Neuronal stem cell (in vitro differentiated cells): ENCODE data around the gene AGXT2.

Source experiments
- DNase-seq: peaks from one replicate; pipeline ENCODE4 v3.0.0-alpha.2; 2013; ENCODE audit warnings: low spot score
- H2AFZ ChIP-seq: one replicate; pipeline ENCODE4 v1.6.1; 2013; ENCODE audit warnings: mild to moderate bottlenecking, low read length, inconsistent platforms
- H2AK5ac ChIP-seq: 2 replicates; pipeline ENCODE4 v1.6.1; 2013; ENCODE audit warnings: low read depth, mild to moderate bottlenecking, inconsistent platforms, low read length, moderate library complexity, mixed read lengths
- H2BK120ac ChIP-seq: 2 replicates; pipeline ENCODE4 v1.6.1; 2013; ENCODE audit warnings: low read depth, mild to moderate bottlenecking, inconsistent platforms, low read length, moderate library complexity, mixed read lengths
- H2BK12ac ChIP-seq: one replicate; pipeline ENCODE4 v1.6.1; 2013; ENCODE audit warnings: low read length, inconsistent platforms
- H2BK15ac ChIP-seq: 2 replicates; pipeline ENCODE4 v1.6.1; 2013; ENCODE audit warnings: mild to moderate bottlenecking, low read length, inconsistent platforms, mixed read lengths
- H2BK5ac ChIP-seq: one replicate; pipeline ENCODE4 v1.6.1; 2013; ENCODE audit warnings: inconsistent platforms, mild to moderate bottlenecking, low read length, moderate library complexity
- H3K14ac ChIP-seq: one replicate; pipeline ENCODE4 v1.6.1; 2013; ENCODE audit warnings: low read length, inconsistent platforms
- H3K18ac ChIP-seq: 2 replicates; pipeline ENCODE4 v1.6.1; 2013; ENCODE audit warnings: low read length, inconsistent platforms
- H3K23ac ChIP-seq: 2 replicates; pipeline ENCODE4 v1.6.1; 2013; ENCODE audit warnings: low read depth, mild to moderate bottlenecking, mixed read lengths, low read length, inconsistent platforms; ENCODE audit not compliant: poor library complexity
- H3K27ac ChIP-seq: replicated peaks from 3 replicates; pipeline ENCODE4 v1.5.1; 2013; ENCODE audit warnings: low read length, inconsistent platforms
- H3K27me3 ChIP-seq, 3 experiments: 2 replicates each; pipeline ENCODE4 v1.6.1; 2013; ENCODE audit warnings: low read length in 3 of 3, mild to moderate bottlenecking in 2 of 3, inconsistent platforms in 1 of 3, low read depth in 1 of 3, mixed read lengths in 1 of 3, moderate library complexity in 1 of 3; ENCODE audit not compliant: control insufficient read depth in 3 of 3, insufficient read depth in 3 of 3
- H3K36me3 ChIP-seq, 2 donors: replicated peaks in 1 of 2; 2 replicates each; pipeline ENCODE4 v1.6.1; 2013; ENCODE audit warnings: low read length in 2 of 2; ENCODE audit not compliant: control insufficient read depth in 2 of 2, insufficient read depth in 2 of 2
- H3K4ac ChIP-seq: 2 replicates; pipeline ENCODE4 v1.6.1; 2013; ENCODE audit warnings: inconsistent platforms, mild to moderate bottlenecking, low read length, moderate library complexity
- H3K4me1 ChIP-seq, 2 donors: 1 replicate in 1 of 2; 2 replicates in 1 of 2; pipeline ENCODE4 v1.6.1; 2013; ENCODE audit warnings: low read length in 2 of 2, low read depth in 1 of 2; ENCODE audit not compliant: control insufficient read depth in 2 of 2, insufficient read depth in 1 of 2
- H3K4me2 ChIP-seq: one replicate; pipeline ENCODE4 v1.6.1; 2013; ENCODE audit warnings: mild to moderate bottlenecking, low read length, inconsistent platforms; ENCODE audit not compliant: insufficient read depth, poor library complexity, severe bottlenecking
- H3K4me3 ChIP-seq, 2 donors: 2 replicates each; pipeline ENCODE4 v1.5.1; 2013; ENCODE audit warnings: low read length in 2 of 2, mild to moderate bottlenecking in 2 of 2, inconsistent platforms in 1 of 2, moderate library complexity in 1 of 2
- H3K79me1 ChIP-seq: one replicate; pipeline ENCODE4 v1.6.1; 2013; ENCODE audit warnings: low read depth, mild to moderate bottlenecking, inconsistent platforms, low read length, moderate library complexity
- H3K9ac ChIP-seq: one replicate; pipeline ENCODE4 v1.6.1; 2013; ENCODE audit warnings: mild to moderate bottlenecking, low read depth, low read length, inconsistent platforms; ENCODE audit not compliant: poor library complexity
- H3K9me3 ChIP-seq, 2 donors: replicated peaks in 1 of 2; 2 replicates each; pipeline versions ENCODE3 to v1.6.1; 2013; ENCODE audit warnings: low read length in 2 of 2, mild to moderate bottlenecking in 2 of 2, inconsistent platforms in 1 of 2, low read depth in 1 of 2, mixed read lengths in 1 of 2, moderate library complexity in 1 of 2; ENCODE audit not compliant: control insufficient read depth in 2 of 2, insufficient read depth in 1 of 2
- H4K8ac ChIP-seq: one replicate; pipeline ENCODE4 v1.6.1; 2013; ENCODE audit warnings: low read depth, mild to moderate bottlenecking, inconsistent platforms, low read length, moderate library complexity
- H4K91ac ChIP-seq: one replicate; pipeline ENCODE4 v1.6.1; 2013; ENCODE audit warnings: low read length, low read depth, mild to moderate bottlenecking, inconsistent platforms; ENCODE audit not compliant: poor library complexity
- WGBS, 2 donors: extraction: QIAGEN DNeasy Blood & Tissue Kit; methylation state at CpG; one replicate each; pipeline ENCODE4 v1.1.7; 2013; ENCODE audit warnings: missing lambda C conversion rate in 2 of 2, mixed read lengths in 1 of 2; ENCODE audit not compliant: insufficient read length in 2 of 2, insufficient replicate concordance in 1 of 2; ENCODE audit errors: extremely low coverage in 2 of 2; 5-methylcytosine and 5-hydroxymethylcytosine counted together

The AGXT2 gene

DNA sequence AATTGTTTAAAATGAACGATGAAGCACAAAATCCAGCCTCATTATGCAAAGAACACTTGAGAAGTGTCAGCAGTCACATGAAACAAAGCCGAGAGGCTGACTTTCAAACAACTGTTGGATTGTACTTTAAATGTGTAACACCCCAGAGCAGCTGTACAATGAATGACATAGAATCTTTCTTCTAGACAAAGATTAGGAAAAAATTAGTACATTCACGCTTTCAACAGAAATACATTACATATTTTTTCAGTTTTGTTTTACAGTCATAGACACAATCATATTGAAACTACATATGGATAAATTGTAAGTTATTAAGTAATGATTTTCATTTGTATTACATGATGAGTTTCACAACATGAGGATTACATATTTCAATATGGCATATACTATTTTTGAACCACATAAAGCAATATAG is 10.6 kb upstream of the AGXT2 start:
- no peak overlapping the region for H2AFZ ChIP-seq
- no peaks in the 10 kb centered on the region for H3K79me1 ChIP-seq
- no peak overlapping the region for H2BK5ac ChIP-seq
- no peak overlapping the region for H3K18ac ChIP-seq
- no peak overlapping the region for H3K23ac ChIP-seq
- no peak overlapping the region for H3K4me3 ChIP-seq
- H3K9ac ChIP-seq = no peak overlapping the region
- no peaks in the 10 kb centered on the region for H3K4me1 ChIP-seq
- no peak overlapping the region for H3K14ac ChIP-seq
- no peak overlapping the region for H2BK120ac ChIP-seq
- no peak for DNase-seq
- H3K4ac ChIP-seq = no peak overlapping the region
- H3K9me3 ChIP-seq = no peaks in the 10 kb centered on the region
- H2BK12ac ChIP-seq = no peak overlapping the region
- no peaks in the 10 kb centered on the region for H3K36me3 ChIP-seq
- no CpG with 5 or more reads among the region's 3 CpGs for WGBS, 2 donors
- no peak overlapping the region for H4K8ac ChIP-seq
- H3K4me2 ChIP-seq = no peak overlapping the region
- H3K27ac ChIP-seq = no peak overlapping the region
- H4K91ac ChIP-seq = no peak overlapping the region
- no peak overlapping the region for H2AK5ac ChIP-seq
- no peaks in the 10 kb centered on the region for H3K27me3 ChIP-seq
- H2BK15ac ChIP-seq = no peak overlapping the region

DNA sequence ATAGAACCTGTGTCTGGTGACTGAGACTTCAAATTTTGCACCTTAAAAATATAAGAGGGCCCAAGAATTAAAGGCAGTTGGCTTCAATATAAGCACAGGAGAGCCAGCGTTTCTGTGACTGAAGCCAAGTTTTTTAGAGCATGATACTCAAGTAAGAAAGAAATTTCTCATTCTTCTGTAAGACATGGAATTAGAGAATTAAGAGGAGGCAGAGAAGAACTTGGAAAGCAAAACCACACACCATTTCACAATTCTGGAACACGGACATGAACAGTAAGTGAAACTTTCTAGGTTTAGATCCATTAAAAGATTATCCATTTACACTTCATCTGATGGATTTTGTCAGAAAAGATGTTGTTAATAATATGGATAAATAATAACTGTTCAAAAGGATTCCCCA is 8.9 kb upstream of the AGXT2 start:
- no peak overlapping the region for H2BK15ac ChIP-seq
- H3K9ac ChIP-seq = no peak overlapping the region
- no peaks in the 10 kb centered on the region for H3K79me1 ChIP-seq
- H3K27me3 ChIP-seq = no peaks in the 10 kb centered on the region
- H2AFZ ChIP-seq = no peak overlapping the region
- H3K4ac ChIP-seq = no peak overlapping the region
- no peak overlapping the region for H2AK5ac ChIP-seq
- no peak overlapping the region for H2BK12ac ChIP-seq
- H3K4me2 ChIP-seq = no peak overlapping the region
- H3K23ac ChIP-seq = no peak overlapping the region
- no peak overlapping the region for H3K4me3 ChIP-seq
- no peak overlapping the region for H4K91ac ChIP-seq
- H3K18ac ChIP-seq = no peak overlapping the region
- H3K27ac ChIP-seq = no peak overlapping the region
- H3K14ac ChIP-seq = no peak overlapping the region
- no CpG with 5 or more reads among the region's 2 CpGs for WGBS, 2 donors
- no peak overlapping the region for H2BK5ac ChIP-seq
- H2BK120ac ChIP-seq = no peak overlapping the region
- no peaks in the 10 kb centered on the region for H3K9me3 ChIP-seq
- H3K4me1 ChIP-seq = no peaks in the 10 kb centered on the region
- no peaks in the 10 kb centered on the region for H3K36me3 ChIP-seq
- no peak for DNase-seq
- no peak overlapping the region for H4K8ac ChIP-seq

DNA sequence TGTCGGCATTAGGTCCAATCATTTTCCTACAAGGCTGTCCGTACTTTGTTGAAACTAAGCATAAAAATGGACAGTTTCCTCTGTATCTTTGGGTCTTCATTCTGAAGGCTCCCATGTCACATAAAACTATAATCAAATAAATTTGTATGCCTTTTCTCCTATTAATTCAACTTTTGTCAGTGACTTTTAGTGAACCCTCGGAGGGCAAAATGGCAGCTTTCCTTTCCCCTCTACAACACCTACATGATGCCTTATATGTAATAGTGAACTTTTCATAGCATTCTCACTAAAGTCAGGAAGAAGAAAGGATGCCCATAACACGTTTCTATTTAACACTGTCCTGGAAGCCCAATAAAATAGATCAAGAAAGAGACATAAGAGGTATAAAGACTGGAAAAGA is 5.1 kb upstream of the AGXT2 start:
- no peak overlapping the region for H3K4me2 ChIP-seq
- H3K4me1 ChIP-seq = no peaks in the 10 kb centered on the region
- peaks cover 0 to 3% (median 0%) of the 10 kb centered on the region in 3 experiments for H3K27me3 ChIP-seq
- H3K4me3 ChIP-seq = no peak overlapping the region
- no peak overlapping the region for H2AK5ac ChIP-seq
- no CpG with 5 or more reads among the region's 4 CpGs for WGBS, 2 donors
- no peak overlapping the region for H3K27ac ChIP-seq
- H3K79me1 ChIP-seq = no peaks in the 10 kb centered on the region
- no peak overlapping the region for H3K4ac ChIP-seq
- no peak overlapping the region for H2AFZ ChIP-seq
- H2BK120ac ChIP-seq = no peak overlapping the region
- no peak overlapping the region for H2BK12ac ChIP-seq
- H3K23ac ChIP-seq = no peak overlapping the region
- no peaks in the 10 kb centered on the region for H3K9me3 ChIP-seq
- no peaks in the 10 kb centered on the region for H3K36me3 ChIP-seq
- H4K8ac ChIP-seq = no peak overlapping the region
- no peak overlapping the region for H2BK15ac ChIP-seq
- no peak overlapping the region for H3K9ac ChIP-seq
- no peak for DNase-seq
- no peak overlapping the region for H3K14ac ChIP-seq
- no peak overlapping the region for H4K91ac ChIP-seq
- no peak overlapping the region for H2BK5ac ChIP-seq
- H3K18ac ChIP-seq = no peak overlapping the region

DNA sequence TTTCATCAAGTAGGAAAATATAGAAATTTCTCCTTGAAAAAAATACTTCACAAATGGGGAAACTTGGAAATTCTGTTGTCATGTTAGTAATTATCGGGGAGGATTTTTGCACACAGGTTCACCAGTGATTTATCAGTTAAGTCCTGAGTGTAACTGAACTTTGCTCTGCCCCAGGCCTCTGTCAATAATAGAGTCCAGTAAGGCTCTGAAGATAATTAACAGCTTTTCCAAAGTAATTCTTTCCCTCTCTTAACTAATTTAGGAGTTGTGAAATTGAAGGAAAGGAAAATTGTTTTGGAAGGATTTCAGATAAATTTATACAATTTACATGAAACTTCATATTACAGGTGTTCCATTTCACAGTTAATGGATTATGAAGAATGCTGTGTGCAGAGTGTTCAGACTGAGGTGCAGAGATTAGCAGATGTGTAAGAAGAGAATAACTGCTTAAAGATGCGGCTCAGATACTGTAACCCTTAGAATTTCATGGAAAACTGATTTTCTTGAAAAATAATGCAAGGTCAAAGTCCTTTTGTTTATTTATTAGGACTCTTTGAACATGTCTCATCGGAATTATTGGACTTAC is 2.9 kb upstream of the AGXT2 start:
- peaks cover 0 to 3% (median 0%) of the 10 kb centered on the region in 3 experiments for H3K27me3 ChIP-seq
- H2AFZ ChIP-seq = no peak overlapping the region
- no CpG with 5 or more reads among the region's 3 CpGs for WGBS, 2 donors
- H4K91ac ChIP-seq = no peak overlapping the region
- no peak overlapping the region for H3K9ac ChIP-seq
- no peak overlapping the region for H2BK12ac ChIP-seq
- no peak overlapping the region for H2BK15ac ChIP-seq
- H2BK5ac ChIP-seq = no peak overlapping the region
- H3K36me3 ChIP-seq = no peaks in the 10 kb centered on the region
- no peak overlapping the region for H3K14ac ChIP-seq
- no peak overlapping the region for H3K4ac ChIP-seq
- H3K18ac ChIP-seq = no peak overlapping the region
- H3K4me1 ChIP-seq = no peaks in the 10 kb centered on the region
- no peaks in the 10 kb centered on the region for H3K79me1 ChIP-seq
- H3K9me3 ChIP-seq = peaks cover 0 to 2% of the 10 kb centered on the region in 2 donors
- no peak overlapping the region for H4K8ac ChIP-seq
- H2BK120ac ChIP-seq = no peak overlapping the region
- H2AK5ac ChIP-seq = no peak overlapping the region
- H3K23ac ChIP-seq = no peak overlapping the region
- H3K4me2 ChIP-seq = no peak overlapping the region
- no peak overlapping the region for H3K4me3 ChIP-seq
- H3K27ac ChIP-seq = no peak overlapping the region
- DNase-seq = no peak
